Loucy (cell line): ENCODE data around the gene WDR7.

Source experiments
- H2AFZ ChIP-seq: fragments of 200-600 bp; sonication (generic); 2 replicates; pipeline ENCODE4 v1.6.0; 2016; ENCODE audit warnings: antibody characterized with exemption, mild to moderate bottlenecking, low read length, moderate library complexity
- H3F3A ChIP-seq: fragments of 200-600 bp; 2 replicates; pipeline ENCODE4 v1.6.0; 2016; ENCODE audit warnings: antibody characterized with exemption, low read depth, mild to moderate bottlenecking
- H3K27me3 ChIP-seq: fragments of 200-600 bp; sonication (generic); 2 replicates; pipeline ENCODE4 v1.6.1; 2014; ENCODE audit warnings: low read length, mild to moderate bottlenecking; ENCODE audit not compliant: insufficient read depth, poor library complexity, severe bottlenecking
- H3K36me3 ChIP-seq: fragments of 200-600 bp; sonication (generic); 2 replicates; pipeline ENCODE4 v1.6.1; 2016; ENCODE audit warnings: low read length; ENCODE audit not compliant: insufficient read depth
- H3K4me1 ChIP-seq: fragments of 200-600 bp; sonication (generic); 2 replicates; pipeline ENCODE4 v1.5.1; 2014; ENCODE audit warnings: low read length, mild to moderate bottlenecking; ENCODE audit not compliant: insufficient read depth, poor library complexity, severe bottlenecking
- H3K4me2 ChIP-seq: fragments of 200-600 bp; sonication (generic); 2 replicates; pipeline ENCODE4 v1.6.0; 2014; ENCODE audit warnings: antibody characterized with exemption, low read length, low read depth, mild to moderate bottlenecking; ENCODE audit not compliant: poor library complexity, severe bottlenecking
- H3K4me3 ChIP-seq: fragments of 200-600 bp; sonication (generic); 2 replicates; pipeline ENCODE4 v1.5.1; 2014; ENCODE audit warnings: low read length, mild to moderate bottlenecking, mixed read lengths; ENCODE audit not compliant: poor library complexity, severe bottlenecking
- H3K79me2 ChIP-seq: fragments of 200-600 bp; sonication (generic); 2 replicates; pipeline ENCODE4 v1.6.1; 2014; ENCODE audit warnings: low read length; ENCODE audit not compliant: insufficient read depth
- H3K9ac ChIP-seq: fragments of 200-600 bp; sonication (generic); 2 replicates; pipeline ENCODE4 v1.6.0; 2014; ENCODE audit warnings: mild to moderate bottlenecking, low read depth, low read length, moderate library complexity; ENCODE audit not compliant: poor library complexity, severe bottlenecking
- H3K9me2 ChIP-seq: fragments of 200-600 bp; sonication (generic); replicated peaks from 2 replicates; pipeline ENCODE4 v1.6.1; 2016; ENCODE audit warnings: low read depth, low read length, mixed read lengths
- H3K9me3 ChIP-seq: fragments of 200-600 bp; sonication (generic); 2 replicates; pipeline ENCODE4 v1.6.1; 2014; ENCODE audit warnings: mild to moderate bottlenecking, antibody characterized with exemption, low read length, low read depth; ENCODE audit not compliant: insufficient read depth
- H4K20me1 ChIP-seq: fragments of 200-600 bp; sonication (generic); 2 replicates; pipeline ENCODE4 v1.6.0; 2014; ENCODE audit warnings: antibody characterized with exemption, low read length, mild to moderate bottlenecking; ENCODE audit not compliant: insufficient read depth, poor library complexity, severe bottlenecking
- EZH2phosphoT487 ChIP-seq: fragments of 200-600 bp; IDR thresholded peaks from 2 replicates; pipeline ENCODE4 v1.6.1; 2018; ENCODE audit warnings: antibody characterized with exemption, mild to moderate bottlenecking, moderate library complexity, borderline replicate concordance
- TF ChIP-seq, protein P1 (sequence below): fragments of 200-600 bp; sonication (generic); conservative IDR thresholded peaks from 2 replicates; pipeline ENCODE4 v1.5.1; 2014; ENCODE audit warnings: mild to moderate bottlenecking, antibody characterized with exemption, low read length

WDR7 gene

DNA sequence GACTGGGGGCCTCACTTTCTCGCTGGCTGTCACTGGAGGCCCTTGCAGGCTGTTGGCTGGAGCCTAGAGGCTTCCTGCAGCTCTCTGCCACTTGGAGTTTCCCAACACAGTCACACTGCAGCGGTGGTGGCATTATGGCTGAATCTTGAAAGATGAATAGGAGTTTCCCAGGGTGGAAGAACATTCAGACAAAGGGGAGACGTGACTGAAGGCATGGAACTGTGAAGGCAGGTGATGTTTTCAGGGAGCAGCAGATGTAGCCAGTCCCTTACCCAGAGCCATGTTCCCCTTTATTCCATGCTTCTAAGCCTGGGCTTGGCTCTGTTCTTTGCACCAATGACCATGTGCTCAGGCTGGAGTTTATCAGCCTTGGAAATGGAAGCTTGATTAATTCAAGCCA is 389.0 kb downstream of the WDR7 start:
- Histone ChIP-seq H2AFZ (no peak overlapping the region), H3K79me2 (no peaks in the 10 kb centered on the region), H3K9me2 (no peaks in the 10 kb centered on the region), H3K4me1 (no peaks in the 10 kb centered on the region), H3K36me3 (no peaks in the 10 kb centered on the region), H3F3A (no peaks in the 10 kb centered on the region), H4K20me1 (no peaks in the 10 kb centered on the region), H3K27me3 (no peaks in the 10 kb centered on the region), H3K4me2 (no peak overlapping the region), H3K9me3 (no peaks in the 10 kb centered on the region), H3K4me3 (no peak overlapping the region), H3K9ac (no peak overlapping the region)
- TF ChIP-seq, protein P1, sequence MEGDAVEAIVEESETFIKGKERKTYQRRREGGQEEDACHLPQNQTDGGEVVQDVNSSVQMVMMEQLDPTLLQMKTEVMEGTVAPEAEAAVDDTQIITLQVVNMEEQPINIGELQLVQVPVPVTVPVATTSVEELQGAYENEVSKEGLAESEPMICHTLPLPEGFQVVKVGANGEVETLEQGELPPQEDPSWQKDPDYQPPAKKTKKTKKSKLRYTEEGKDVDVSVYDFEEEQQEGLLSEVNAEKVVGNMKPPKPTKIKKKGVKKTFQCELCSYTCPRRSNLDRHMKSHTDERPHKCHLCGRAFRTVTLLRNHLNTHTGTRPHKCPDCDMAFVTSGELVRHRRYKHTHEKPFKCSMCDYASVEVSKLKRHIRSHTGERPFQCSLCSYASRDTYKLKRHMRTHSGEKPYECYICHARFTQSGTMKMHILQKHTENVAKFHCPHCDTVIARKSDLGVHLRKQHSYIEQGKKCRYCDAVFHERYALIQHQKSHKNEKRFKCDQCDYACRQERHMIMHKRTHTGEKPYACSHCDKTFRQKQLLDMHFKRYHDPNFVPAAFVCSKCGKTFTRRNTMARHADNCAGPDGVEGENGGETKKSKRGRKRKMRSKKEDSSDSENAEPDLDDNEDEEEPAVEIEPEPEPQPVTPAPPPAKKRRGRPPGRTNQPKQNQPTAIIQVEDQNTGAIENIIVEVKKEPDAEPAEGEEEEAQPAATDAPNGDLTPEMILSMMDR: no peak
- TF ChIP-seq EZH2phosphoT487: no peak

DNA sequence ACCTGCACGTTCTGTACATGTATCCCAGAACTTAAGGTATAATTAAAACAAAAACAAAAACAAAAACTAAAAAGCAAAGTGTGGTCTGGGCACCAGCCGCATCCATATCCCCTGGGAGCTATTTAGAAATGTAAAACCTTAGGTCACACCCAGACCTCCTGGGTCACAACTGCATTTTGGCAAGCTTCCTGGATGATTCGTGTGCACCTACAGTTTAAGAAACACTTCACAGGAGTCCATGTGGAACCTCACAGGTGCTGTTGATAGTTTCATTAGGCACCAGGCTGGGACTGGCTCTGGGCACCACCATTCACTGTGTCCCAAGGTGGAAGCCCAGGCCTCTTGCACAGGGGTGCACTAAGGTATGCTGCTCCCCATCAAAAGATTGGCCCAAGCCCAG is 392.1 kb downstream of the WDR7 start:
- Histone ChIP-seq H3K27me3 (no peaks in the 10 kb centered on the region), H3K9me2 (no peaks in the 10 kb centered on the region), H4K20me1 (no peaks in the 10 kb centered on the region), H3K4me2 (no peak overlapping the region), H3K79me2 (no peaks in the 10 kb centered on the region), H3K9ac (no peak overlapping the region), H3K36me3 (no peaks in the 10 kb centered on the region), H3K4me1 (no peaks in the 10 kb centered on the region), H3F3A (no peaks in the 10 kb centered on the region), H2AFZ (no peak overlapping the region), H3K9me3 (no peaks in the 10 kb centered on the region), H3K4me3 (no peak overlapping the region)
- TF ChIP-seq, protein P1: no peak
- no peak for TF ChIP-seq EZH2phosphoT487

DNA sequence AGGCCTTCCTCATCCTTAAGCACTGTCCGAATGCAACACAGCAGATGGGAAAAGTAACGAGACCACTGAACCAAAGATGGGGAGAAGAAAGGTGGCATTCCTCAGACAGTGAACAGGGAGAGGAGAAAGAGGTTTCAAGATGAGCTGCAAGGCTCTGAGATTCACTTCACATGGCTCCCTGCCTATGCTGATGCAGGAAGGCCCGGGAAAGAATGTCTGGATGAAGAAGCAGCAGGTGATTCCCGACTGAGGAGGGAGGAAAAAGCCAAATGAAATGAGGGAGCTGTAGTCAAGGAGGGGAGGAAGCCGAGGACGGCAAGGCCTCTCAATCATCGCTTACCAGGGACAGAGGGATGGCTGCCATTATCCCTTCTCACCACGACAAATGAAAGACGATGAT is 397.2 kb downstream of the WDR7 start:
- no peaks in the 10 kb centered on the region for H3K9me3 ChIP-seq
- no peaks in the 10 kb centered on the region for H3K27me3 ChIP-seq
- no peak overlapping the region for H2AFZ ChIP-seq
- H3K9me2 ChIP-seq: no peaks in the 10 kb centered on the region
- no peaks in the 10 kb centered on the region for H3K79me2 ChIP-seq
- no peaks in the 10 kb centered on the region for H3K36me3 ChIP-seq
- H3K4me2 ChIP-seq: no peak overlapping the region
- no peak overlapping the region for H3K9ac ChIP-seq
- no peaks in the 10 kb centered on the region for H4K20me1 ChIP-seq
- peaks cover 7% of the 10 kb centered on the region for H3K4me1 ChIP-seq
- no peaks in the 10 kb centered on the region for H3F3A ChIP-seq
- no peak for TF ChIP-seq EZH2phosphoT487
- TF ChIP-seq, protein P1: no peak
- H3K4me3 ChIP-seq: no peak overlapping the region
